BLaER1 treated with 17β-estradiol and CSF1 and Interleukin-3, amounts not matched to agents 10 nM and 100 nM (cell line): ENCODE measurements around the gene PDE3A.
A peak's percentile ranks its signal among the peaks of the same experiment; 100 is the strongest.

Experiments used
- H3K27ac ChIP-seq, 11 experiments: shearing (Covaris generic); formaldehyde crosslinking; 2 replicates each; pipeline ENCODE4 v1.8.1; 2022
- H3K27me3 ChIP-seq, 11 experiments: shearing (Covaris generic); formaldehyde crosslinking; 2 replicates each; pipeline ENCODE4 v1.8.1; 2022
- H3K36me3 ChIP-seq, 11 experiments: shearing (Covaris generic); formaldehyde crosslinking; 2 replicates each; pipeline ENCODE4 v1.8.1; 2022
- H3K4me1 ChIP-seq, 10 experiments: shearing (Covaris generic); formaldehyde crosslinking; 2 replicates each; pipeline ENCODE4 v1.8.1; 2022
- H3K4me2 ChIP-seq, 11 experiments: shearing (Covaris generic); formaldehyde crosslinking; 2 replicates each; pipeline ENCODE4 v1.8.1; 2022
- H3K4me3 ChIP-seq, 10 experiments: shearing (Covaris generic); formaldehyde crosslinking; 2 replicates each; pipeline ENCODE4 v1.8.1; 2022
- H3K9ac ChIP-seq, 11 experiments: shearing (Covaris generic); formaldehyde crosslinking; 2 replicates each; pipeline ENCODE4 v1.8.1; 2022
- H3K9me3 ChIP-seq, 11 experiments: shearing (Covaris generic); formaldehyde crosslinking; replicated peaks in 1 of 11; 2 replicates each; pipeline ENCODE4 v1.8.1; 2022
- H4K20me1 ChIP-seq, 11 experiments: shearing (Covaris generic); formaldehyde crosslinking; 2 replicates each; pipeline ENCODE4 v1.8.1; 2022
- Cebpa-rat ChIP-seq, 11 experiments: shearing (Covaris generic); IDR thresholded peaks; 2 replicates each; pipeline ENCODE4 v1.8.1; 2022

PDE3A gene

GRCh38 chr12:20390846-20391245 is 22.5 kb downstream of the PDE3A start:
- no peaks in the 10 kb centered on the region for H3K4me1 ChIP-seq

GRCh38 chr12:20392339-20392738 is 24.0 kb downstream of the PDE3A start:
- Histone ChIP-seq H3K36me3 (no peaks in the 10 kb centered on the region), H3K4me2 (no peak overlapping the region)

More at GRCh38 chr12:20390846-20391245, 22.5 kb downstream of the PDE3A start:
- TF ChIP-seq Cebpa-rat (IDR thresholded peaks at IDR 0.05), result no peak
- Histone ChIP-seq H3K27ac (no peak overlapping the region), H3K36me3 (no peaks in the 10 kb centered on the region), H3K9me3 (peaks cover 0 to 5% (median 0%) of the 10 kb centered on the region in 11 experiments; a peak in 1 of 22 replicates), H4K20me1 (no peaks in the 10 kb centered on the region), H3K9ac (no peak overlapping the region), H3K4me3 (no peak overlapping the region), H3K27me3 (no peaks in the 10 kb centered on the region), H3K4me2 (no peak overlapping the region)

DNA sequence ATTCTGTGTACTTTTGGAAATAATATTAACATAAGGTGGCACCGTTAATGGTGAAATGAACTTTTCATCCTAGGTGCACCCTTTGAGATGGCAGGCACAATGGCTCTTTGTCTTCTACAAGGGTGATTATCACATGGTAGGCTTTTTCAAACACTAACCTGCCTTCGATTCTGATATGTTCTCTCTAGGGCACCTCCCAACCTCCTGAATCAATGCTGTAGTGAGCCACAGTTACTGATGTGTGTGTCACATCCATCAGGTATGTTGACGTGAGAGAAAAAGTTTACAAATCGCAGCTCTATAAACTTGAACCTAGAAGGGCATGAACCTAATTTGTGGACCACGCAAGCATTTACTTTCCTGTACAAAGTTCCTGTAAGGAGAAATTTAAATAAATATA is 25.4 kb downstream of the PDE3A start:
- TF ChIP-seq Cebpa-rat (IDR thresholded peaks at IDR 0.05), result no peak
- Histone ChIP-seq H4K20me1 (no peaks in the 10 kb centered on the region), H3K36me3 (no peaks in the 10 kb centered on the region)

More at GRCh38 chr12:20392339-20392738, 24.0 kb downstream of the PDE3A start:
- TF ChIP-seq Cebpa-rat (IDR thresholded peaks at IDR 0.05), result no peak
- Histone ChIP-seq H3K9ac (no peak overlapping the region), H3K4me3 (no peak overlapping the region), H3K4me1 (no peaks in the 10 kb centered on the region), H3K27me3 (peaks cover 0 to 4% (median 0%) of the 10 kb centered on the region in 11 experiments; a peak in 1 of 22 replicates), H3K27ac (no peak overlapping the region), H4K20me1 (no peaks in the 10 kb centered on the region), H3K9me3 (no peaks in the 10 kb centered on the region)

GRCh38 chr12:20395791-20396550 is 27.6 kb downstream of the PDE3A start:
- no peak overlapping the region for H3K27ac ChIP-seq
- no peaks in the 10 kb centered on the region for H3K36me3 ChIP-seq
- no peak overlapping the region for H3K4me3 ChIP-seq
- H3K4me2 ChIP-seq, result no peak overlapping the region
- no peak for TF ChIP-seq Cebpa-rat (IDR thresholded peaks at IDR 0.05)
- H3K9me3 ChIP-seq, result peaks cover 0 to 13% (median 7%) of the 10 kb centered on the region in 11 experiments; a peak in 11 of 22 replicates
- H3K9ac ChIP-seq, result no peak overlapping the region
- H3K4me1 ChIP-seq, result peaks cover 3 to 29% (median 10%) of the 10 kb centered on the region in 10 experiments; a peak in 17 of 20 replicates
- no peaks in the 10 kb centered on the region for H4K20me1 ChIP-seq
- H3K27me3 ChIP-seq, result peaks cover 0 to 17% (median 0%) of the 10 kb centered on the region in 11 experiments; a peak in 6 of 22 replicates

More for the DNA sequence above, 25.4 kb downstream of the PDE3A start:
- Histone ChIP-seq H3K9ac (no peak overlapping the region), H3K4me1 (peaks cover 1 to 12% (median 9%) of the 10 kb centered on the region in 10 experiments; a peak in 17 of 20 replicates), H3K9me3 (no peaks in the 10 kb centered on the region), H3K27ac (no peak overlapping the region), H3K4me3 (no peak overlapping the region), H3K4me2 (no peak overlapping the region), H3K27me3 (peaks cover 0 to 4% (median 0%) of the 10 kb centered on the region in 11 experiments; a peak in 1 of 22 replicates)

DNA sequence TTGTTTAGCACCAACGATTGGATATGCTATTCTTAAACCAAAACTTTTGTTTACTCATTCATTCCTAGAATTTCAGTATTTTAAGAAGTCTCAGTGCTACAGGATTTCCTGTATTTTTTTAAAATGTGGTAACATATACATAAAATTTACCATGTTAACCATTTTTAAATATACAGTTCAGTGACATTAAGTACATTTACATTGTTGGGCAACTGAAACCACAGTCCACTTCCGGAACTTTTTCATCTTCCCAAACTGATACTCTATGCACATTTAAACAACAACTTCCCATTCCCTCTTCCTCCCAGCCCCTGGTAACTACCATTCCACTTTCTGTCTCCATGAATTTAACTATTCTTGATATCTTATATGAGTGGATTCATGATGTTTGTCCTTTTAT is 30.3 kb downstream of the PDE3A start:
- Histone ChIP-seq H3K27ac (peak overlapping the region in 8 of 11 experiments; percentile 16 to 65 (median 58); a peak in 14 of 22 replicates), H3K4me2 (peak overlapping the region in 10 of 11 experiments; percentile 3 to 70 (median 49); a peak in 15 of 22 replicates), H3K4me3 (no peak overlapping the region), H3K27me3 (peaks cover 0 to 37% (median 0%) of the 10 kb centered on the region in 11 experiments; a peak in 7 of 22 replicates), H3K36me3 (no peaks in the 10 kb centered on the region), H4K20me1 (no peaks in the 10 kb centered on the region), H3K4me1 (peaks cover 3 to 42% (median 10%) of the 10 kb centered on the region in 10 experiments; a peak in 17 of 20 replicates), H3K9me3 (peaks cover 0 to 25% (median 7%) of the 10 kb centered on the region in 11 experiments; a peak in 11 of 22 replicates), H3K9ac (no peak overlapping the region)
- TF ChIP-seq Cebpa-rat (IDR thresholded peaks at IDR 0.05), result peak in 3 of 11 experiments; percentile 57 to 65 (median 59); a peak in 7 of 22 replicates

DNA sequence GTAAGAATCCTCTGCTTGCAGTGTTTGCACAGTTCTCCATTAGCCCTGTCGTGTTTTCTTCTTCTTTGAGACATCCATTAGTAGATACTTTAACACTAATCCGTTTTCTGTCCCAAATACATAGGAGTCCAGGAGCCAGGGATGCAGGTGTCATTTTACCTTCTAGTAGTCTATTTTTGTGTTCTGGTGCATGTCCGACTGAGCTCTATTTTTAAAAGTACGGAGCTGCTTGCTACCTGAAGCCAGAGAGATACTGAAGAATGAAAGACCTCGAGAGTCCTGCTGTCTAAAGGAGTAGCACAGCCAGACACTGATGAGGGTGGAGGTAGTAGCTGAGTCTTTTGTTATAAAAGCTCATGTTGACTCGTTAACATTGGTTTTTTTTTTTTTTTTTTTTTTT is 31.7 kb downstream of the PDE3A start:
- Histone ChIP-seq H3K27ac (no peak overlapping the region), H3K9ac (no peak overlapping the region), H3K4me3 (no peak overlapping the region), H3K9me3 (peaks cover 0 to 25% (median 7%) of the 10 kb centered on the region in 11 experiments; a peak in 11 of 22 replicates), H3K4me2 (no peak overlapping the region; a peak in 1 of 22 replicates), H3K27me3 (peaks cover 0 to 37% (median 0%) of the 10 kb centered on the region in 11 experiments; a peak in 7 of 22 replicates), H3K4me1 (peaks cover 9 to 56% (median 21%) of the 10 kb centered on the region in 10 experiments), H4K20me1 (no peaks in the 10 kb centered on the region), H3K36me3 (no peaks in the 10 kb centered on the region)
- no peak for TF ChIP-seq Cebpa-rat (IDR thresholded peaks at IDR 0.05)

- H3K4me1 ChIP-seq, result peaks cover 13 to 59% (median 24%) of the 10 kb centered on the region in 10 experiments
- no peaks in the 10 kb centered on the region for H4K20me1 ChIP-seq
- no peak for TF ChIP-seq Cebpa-rat (IDR thresholded peaks at IDR 0.05)
- no peak overlapping the region for H3K4me3 ChIP-seq
- peaks cover 0 to 25% (median 7%) of the 10 kb centered on the region in 11 experiments; a peak in 11 of 22 replicates for H3K9me3 ChIP-seq
- H3K9ac ChIP-seq, result no peak overlapping the region
- no peaks in the 10 kb centered on the region for H3K36me3 ChIP-seq
- H3K27ac ChIP-seq, result no peak overlapping the region
- peaks cover 0 to 34% (median 0%) of the 10 kb centered on the region in 11 experiments; a peak in 7 of 22 replicates for H3K27me3 ChIP-seq
- peak overlapping the region in 4 of 11 experiments; percentile 13 to 44 (median 30); a peak in 5 of 22 replicates for H3K4me2 ChIP-seq
Observed at GRCh38 chr12:20403230-20403629, 34.9 kb downstream of the PDE3A start.

- Histone ChIP-seq H3K4me1 (peaks cover 10 to 44% (median 18%) of the 10 kb centered on the region in 10 experiments), H3K27me3 (peaks cover 0 to 40% (median 0%) of the 10 kb centered on the region in 11 experiments; a peak in 7 of 22 replicates), H3K9ac (peak overlapping the region in 8 of 11 experiments; percentile 24 to 54 (median 46); a peak in 12 of 22 replicates), H3K4me2 (peak overlapping the region; percentile 51 to 86 (median 68)), H3K27ac (peak overlapping the region in 9 of 11 experiments; percentile 37 to 74 (median 68); a peak in 16 of 22 replicates), H3K4me3 (peak overlapping the region in 1 of 10 experiments; percentile 14; a peak in 1 of 20 replicates), H3K9me3 (peaks cover 0 to 24% (median 7%) of the 10 kb centered on the region in 11 experiments; a peak in 11 of 22 replicates), H3K36me3 (no peaks in the 10 kb centered on the region), H4K20me1 (no peaks in the 10 kb centered on the region)
- no peak for TF ChIP-seq Cebpa-rat (IDR thresholded peaks at IDR 0.05)
Observed at GRCh38 chr12:20404576-20405346, 36.4 kb downstream of the PDE3A start.
